Stimulated activated CD4-positive, alpha-beta T cell treated with anti-CD3 and anti-CD28 coated beads, Interleukin-2, amount 100 ng/mL, for 24 hours (primary cell): ENCODE results near the gene MIPOL1.
"Not testable (repeated sequence)": the region's sequence is repeated elsewhere in the genome, so short reads cannot be mapped to it uniquely, and the experiment has no call there.

ENCODE experiments used
- DNase-seq, 2 donors: peaks; one replicate each; pipeline ENCODE4 v3.0.0-alpha.2; 2020

The MIPOL1 gene

GRCh38 chr14:37187840-37188577 is 9.7 kb upstream of the MIPOL1 start:
- DNase-seq: not testable (repeated sequence)

GRCh38 chr14:37189733-37190132 is 8.0 kb upstream of the MIPOL1 start:
- DNase-seq: not testable (repeated sequence)

GRCh38 chr14:37194698-37195097 is 3.0 kb upstream of the MIPOL1 start:
- no peak for DNase-seq

- DNase-seq: no peak
Measured at GRCh38 chr14:37195327-37195726, 2.4 kb upstream of the MIPOL1 start.

- no peak for DNase-seq
Measured at GRCh38 chr14:37196604-37197420, 925 bp upstream of the MIPOL1 start.

- no peak for DNase-seq
Measured at GRCh38 chr14:37198273-37198598, 499 bp downstream of the MIPOL1 start.

- DNase-seq: no peak
Measured at GRCh38 chr14:37198907-37199306, 1.2 kb downstream of the MIPOL1 start.

- no peak for DNase-seq
Measured at GRCh38 chr14:37201724-37202123, 4.0 kb downstream of the MIPOL1 start.

- DNase-seq: no peak
Measured at GRCh38 chr14:37202265-37202664, 4.5 kb downstream of the MIPOL1 start.

- no peak for DNase-seq
Measured at GRCh38 chr14:37202812-37203211, 5.1 kb downstream of the MIPOL1 start.

GRCh38 chr14:37203423-37203822 is 5.7 kb downstream of the MIPOL1 start:
- DNase-seq: no peak

- DNase-seq: not testable (repeated sequence)
Measured at GRCh38 chr14:37205623-37206605, 8.2 kb downstream of the MIPOL1 start.

- DNase-seq: not testable (repeated sequence)
Measured at GRCh38 chr14:37209617-37210016, 11.9 kb downstream of the MIPOL1 start.

- DNase-seq: no peak
Measured at GRCh38 chr14:37210448-37210847, 12.7 kb downstream of the MIPOL1 start.

GRCh38 chr14:37213016-37213415 is 15.3 kb downstream of the MIPOL1 start:
- DNase-seq: no peak

- DNase-seq: no peak
Measured at GRCh38 chr14:37215345-37215744, 17.6 kb downstream of the MIPOL1 start.

- DNase-seq: no peak
Measured at GRCh38 chr14:37221073-37221472, 23.3 kb downstream of the MIPOL1 start.

- no peak for DNase-seq
Measured at GRCh38 chr14:37223947-37224474, 26.3 kb downstream of the MIPOL1 start.

- not testable (repeated sequence) for DNase-seq
Measured at GRCh38 chr14:37225668-37226067, 27.9 kb downstream of the MIPOL1 start.

GRCh38 chr14:37230551-37231194 is 32.9 kb downstream of the MIPOL1 start:
- DNase-seq: no peak

- DNase-seq: no peak
Measured at GRCh38 chr14:37232907-37233481, 35.3 kb downstream of the MIPOL1 start.

GRCh38 chr14:37234222-37234621 is 36.5 kb downstream of the MIPOL1 start:
- no peak for DNase-seq
